GM12873 (cell line): Measurements from ENCODE around the gene FMN2.

Experiments used
- TF ChIP-seq, protein P1 (sequence below): IDR thresholded peaks from 2 replicates; pipeline ENCODE4 v1.5.1; 2012; ENCODE audit warnings: low read depth, mild to moderate bottlenecking, moderate library complexity, low read length, control low read depth; ENCODE audit not compliant: insufficient read depth; ENCODE audit errors: missing control alignments

The FMN2 gene

DNA sequence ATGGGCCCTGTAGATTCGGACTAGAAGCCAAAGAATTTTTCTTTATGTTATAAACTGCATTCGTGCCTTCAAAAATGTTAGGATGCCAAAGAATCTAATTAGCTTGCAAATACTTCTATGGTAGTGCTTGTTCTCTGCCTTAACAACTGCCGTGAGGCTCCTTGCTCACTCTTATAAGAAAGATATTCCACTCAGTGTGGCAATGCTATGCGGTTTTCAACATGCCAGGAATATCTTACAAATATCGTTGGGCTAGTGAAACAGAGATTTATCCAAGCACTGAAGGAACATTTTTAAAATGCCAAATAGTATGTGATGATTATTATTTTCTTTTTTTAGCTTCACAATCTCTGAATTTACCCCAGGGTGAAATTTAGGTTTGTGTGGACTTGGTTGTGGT is 322.0 kb downstream of the FMN2 start:
- TF ChIP-seq, protein P1, sequence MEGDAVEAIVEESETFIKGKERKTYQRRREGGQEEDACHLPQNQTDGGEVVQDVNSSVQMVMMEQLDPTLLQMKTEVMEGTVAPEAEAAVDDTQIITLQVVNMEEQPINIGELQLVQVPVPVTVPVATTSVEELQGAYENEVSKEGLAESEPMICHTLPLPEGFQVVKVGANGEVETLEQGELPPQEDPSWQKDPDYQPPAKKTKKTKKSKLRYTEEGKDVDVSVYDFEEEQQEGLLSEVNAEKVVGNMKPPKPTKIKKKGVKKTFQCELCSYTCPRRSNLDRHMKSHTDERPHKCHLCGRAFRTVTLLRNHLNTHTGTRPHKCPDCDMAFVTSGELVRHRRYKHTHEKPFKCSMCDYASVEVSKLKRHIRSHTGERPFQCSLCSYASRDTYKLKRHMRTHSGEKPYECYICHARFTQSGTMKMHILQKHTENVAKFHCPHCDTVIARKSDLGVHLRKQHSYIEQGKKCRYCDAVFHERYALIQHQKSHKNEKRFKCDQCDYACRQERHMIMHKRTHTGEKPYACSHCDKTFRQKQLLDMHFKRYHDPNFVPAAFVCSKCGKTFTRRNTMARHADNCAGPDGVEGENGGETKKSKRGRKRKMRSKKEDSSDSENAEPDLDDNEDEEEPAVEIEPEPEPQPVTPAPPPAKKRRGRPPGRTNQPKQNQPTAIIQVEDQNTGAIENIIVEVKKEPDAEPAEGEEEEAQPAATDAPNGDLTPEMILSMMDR: no peak

GRCh38 chr1:240414237-240414636 is 322.6 kb downstream of the FMN2 start:
- TF ChIP-seq, protein P1: no peak

GRCh38 chr1:240415532-240415931 is 323.8 kb downstream of the FMN2 start:
- TF ChIP-seq, protein P1: no peak

- TF ChIP-seq, protein P1: no peak
These were observed 325.6 kb downstream of the FMN2 start for GRCh38 chr1:240417317-240417716.

DNA sequence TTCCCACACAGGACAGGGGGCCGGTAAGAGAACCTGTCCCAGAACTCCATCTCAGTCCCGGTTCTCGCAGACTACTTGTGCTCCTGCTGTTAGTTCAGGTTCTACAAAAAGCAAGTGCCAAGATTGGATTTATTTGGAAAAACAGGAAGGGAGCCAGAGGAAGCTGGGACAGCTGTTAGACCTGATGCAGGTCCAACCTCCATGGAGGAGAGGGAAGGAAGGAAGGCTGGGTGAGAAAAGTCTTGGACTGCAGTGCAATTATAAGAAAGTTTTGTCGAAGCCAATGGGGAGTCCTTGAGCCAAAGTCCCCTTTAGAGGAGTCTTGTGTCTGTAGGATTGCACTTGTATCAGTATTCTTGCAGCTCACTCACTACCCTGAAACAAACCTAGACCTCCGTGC is 329.1 kb downstream of the FMN2 start:
- TF ChIP-seq, protein P1: no peak

DNA sequence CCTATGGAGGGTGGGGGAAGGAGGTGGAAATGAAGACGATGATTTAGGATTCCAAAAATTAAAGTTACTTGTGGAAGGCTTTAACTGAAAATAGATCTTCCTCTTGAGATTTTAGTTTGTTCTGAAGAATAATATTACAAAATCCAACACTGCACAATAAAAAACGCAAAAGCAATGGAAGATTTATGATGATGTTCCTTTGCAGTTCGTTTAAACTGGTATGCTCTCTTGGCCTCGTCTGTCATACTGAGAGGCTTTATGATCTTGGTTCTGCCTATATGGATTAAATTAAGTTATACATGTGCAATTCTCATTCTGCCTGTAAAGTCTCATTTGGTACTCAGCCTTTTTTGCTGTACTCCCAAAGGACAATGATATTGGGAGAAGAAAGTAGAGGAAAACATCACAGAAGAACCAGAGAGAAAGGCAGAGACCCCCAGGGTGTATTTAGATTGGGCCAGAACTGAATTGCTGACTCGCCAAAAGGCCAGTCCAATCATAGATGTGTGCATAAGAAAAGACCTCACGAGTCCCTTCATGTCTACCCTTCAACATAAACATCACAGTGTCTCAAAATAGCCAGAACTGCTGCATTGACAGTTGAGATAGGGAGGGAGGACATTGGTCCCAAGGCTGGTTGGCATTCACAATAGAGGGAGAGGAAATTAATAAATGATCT is 331.7 kb downstream of the FMN2 start:
- TF ChIP-seq, protein P1: no peak

DNA sequence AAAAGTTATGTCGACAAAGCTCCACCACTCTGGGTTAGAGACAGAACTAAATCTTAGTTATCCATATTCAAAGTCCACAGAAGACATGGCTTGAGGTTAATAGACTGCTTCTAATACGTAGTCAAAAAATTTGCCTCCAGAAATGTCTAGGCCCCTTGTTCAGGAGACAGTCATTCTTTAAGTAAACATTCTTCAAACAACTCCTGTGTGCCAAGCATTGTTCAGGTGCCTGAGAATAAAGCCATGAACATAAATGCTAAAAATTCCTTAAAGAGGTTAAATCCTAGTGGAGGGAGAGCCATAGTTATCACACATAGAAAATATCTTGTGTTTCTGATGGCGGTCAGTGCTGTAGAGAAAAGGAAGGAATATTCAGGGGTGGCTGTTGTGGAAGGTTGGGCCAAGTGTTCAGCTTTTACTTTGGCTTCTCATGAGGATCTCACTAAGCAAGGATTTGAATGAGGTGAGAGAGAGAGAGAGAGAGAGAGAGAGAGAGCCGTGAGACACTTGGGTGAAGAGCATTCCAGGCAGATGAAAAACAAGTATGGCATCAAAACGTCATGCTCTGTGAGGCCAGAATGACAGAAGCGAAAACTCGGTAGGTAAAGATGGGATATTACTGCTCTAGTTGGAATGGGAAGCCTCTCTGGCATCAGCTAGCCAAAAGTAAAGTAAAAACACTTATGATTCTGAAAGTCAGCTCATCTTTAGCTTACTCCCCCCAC is 333.2 kb downstream of the FMN2 start:
- TF ChIP-seq, protein P1: no peak
